Measurements from ENCODE around the gene SOS1.

SOS1 gene

GRCh38 chr2:39050109-39050508 is 70.7 kb downstream of the SOS1 start:
- Histone ChIP-seq H3K36me3 (peaks cover 7% of the 10 kb centered on the region), H3K27me3 (no peaks in the 10 kb centered on the region), H3K4me3 (ENCODE audit: low read depth, low read length) (no peak overlapping the region), H3K4me1 (no peaks in the 10 kb centered on the region), H3K9me3 (no peaks in the 10 kb centered on the region)
- no peak for DNase-seq
- no peak for TF ChIP-seq CTCF (IDR thresholded peaks at IDR 0.05; ENCODE audit: low read depth, low read length)

- no peak overlapping the region for H3K4me3 ChIP-seq (ENCODE audit: low read depth, low read length)
- H3K4me1 ChIP-seq = no peaks in the 10 kb centered on the region
- H3K9me3 ChIP-seq = no peaks in the 10 kb centered on the region
- no peak for DNase-seq
- no peaks in the 10 kb centered on the region for H3K36me3 ChIP-seq
- H3K27me3 ChIP-seq = no peaks in the 10 kb centered on the region
- TF ChIP-seq CTCF (IDR thresholded peaks at IDR 0.05; ENCODE audit: low read depth, low read length) = no peak
These were observed 81.8 kb downstream of the SOS1 start for GRCh38 chr2:39039072-39039471.

- no peak for DNase-seq
- H3K4me3 ChIP-seq (ENCODE audit: low read depth, low read length) = no peak overlapping the region
- no peaks in the 10 kb centered on the region for H3K27me3 ChIP-seq
- TF ChIP-seq CTCF (IDR thresholded peaks at IDR 0.05; ENCODE audit: low read depth, low read length) = no peak
- no peaks in the 10 kb centered on the region for H3K4me1 ChIP-seq
- no peaks in the 10 kb centered on the region for H3K9me3 ChIP-seq
- peaks cover 5% of the 10 kb centered on the region for H3K36me3 ChIP-seq
These were observed 86.9 kb downstream of the SOS1 start for GRCh38 chr2:39033980-39034379.

- no peaks in the 10 kb centered on the region for H3K9me3 ChIP-seq
- TF ChIP-seq CTCF (IDR thresholded peaks at IDR 0.05; ENCODE audit: low read depth, low read length) = no peak
- peaks cover 11% of the 10 kb centered on the region for H3K36me3 ChIP-seq
- H3K4me1 ChIP-seq = no peaks in the 10 kb centered on the region
- no peaks in the 10 kb centered on the region for H3K27me3 ChIP-seq
- DNase-seq = no peak
- H3K4me3 ChIP-seq (ENCODE audit: low read depth, low read length) = no peak overlapping the region
These were observed 93.4 kb downstream of the SOS1 start for GRCh38 chr2:39027421-39027820.

GRCh38 chr2:39024833-39025232 is 96.0 kb downstream of the SOS1 start:
- H3K36me3 ChIP-seq = peaks cover 7% of the 10 kb centered on the region
- no peaks in the 10 kb centered on the region for H3K27me3 ChIP-seq
- no peaks in the 10 kb centered on the region for H3K9me3 ChIP-seq
- no peak for TF ChIP-seq CTCF (IDR thresholded peaks at IDR 0.05; ENCODE audit: low read depth, low read length)
- no peak for DNase-seq
- H3K4me1 ChIP-seq = no peaks in the 10 kb centered on the region
- H3K4me3 ChIP-seq (ENCODE audit: low read depth, low read length) = no peak overlapping the region

GRCh38 chr2:39023649-39024048 is 97.2 kb downstream of the SOS1 start:
- Histone ChIP-seq H3K4me3 (ENCODE audit: low read depth, low read length) (no peak overlapping the region), H3K9me3 (no peaks in the 10 kb centered on the region), H3K4me1 (no peaks in the 10 kb centered on the region), H3K27me3 (no peaks in the 10 kb centered on the region), H3K36me3 (peaks cover 7% of the 10 kb centered on the region)
- no peak for DNase-seq
- no peak for TF ChIP-seq CTCF (IDR thresholded peaks at IDR 0.05; ENCODE audit: low read depth, low read length)

Measured in BE2C (cell line).